SJSA1 (cell line): ENCODE measurements around the gene GPD1. TPM values are rescaled to one million over a fixed set of nuclear protein-coding genes. Genes with fewer than 3 reads are reported as not detected.
"Not testable (repeated sequence)": the region's sequence is repeated elsewhere in the genome, so short reads cannot be mapped to it uniquely, and the experiment has no call there.

Experiments
- DNase-seq, 2 experiments: peaks; one replicate each; pipeline ENCODE4 v3.0.0-alpha.2; 2015 to 2020; ENCODE audit warnings: low spot score in 2 of 2, low read depth in 1 of 2
- H3K27ac ChIP-seq: fragments of 250-450 bp; sonication (Bioruptor Pico); 2 replicates; pipeline ENCODE4 v1.5.1; 2020; ENCODE audit warnings: mild to moderate bottlenecking, moderate library complexity
- H3K27me3 ChIP-seq: fragments of 250-450 bp; sonication (Bioruptor Pico); replicated peaks from 2 replicates; pipeline ENCODE4 v1.5.1; 2020; ENCODE audit warnings: mild to moderate bottlenecking, moderate library complexity
- H3K36me3 ChIP-seq: fragments of 250-450 bp; sonication (Bioruptor Pico); 2 replicates; pipeline ENCODE4 v1.5.1; 2020; ENCODE audit warnings: mild to moderate bottlenecking
- H3K4me1 ChIP-seq: fragments of 250-450 bp; sonication (Bioruptor Pico); replicated peaks from 2 replicates; pipeline ENCODE4 v1.6.1; 2021; ENCODE audit warnings: mild to moderate bottlenecking
- H3K4me3 ChIP-seq: fragments of 250-450 bp; sonication (Bioruptor Pico); 2 replicates; pipeline ENCODE4 v1.5.1; 2020; ENCODE audit warnings: mild to moderate bottlenecking
- H3K9me3 ChIP-seq: fragments of 250-450 bp; sonication (Bioruptor Pico); replicated peaks from 2 replicates; pipeline ENCODE4 v1.5.1; 2020; ENCODE audit warnings: mild to moderate bottlenecking
- total RNA-seq: library from RNA; depleted of rRNA; stranded (reverse); fragments of >200 nt; shearing (Covaris generic); gene quantifications from 2 replicates; pipeline ENCODE4 v1.2.3, GENCODE V29; 2014

GPD1 gene
- total RNA-seq, 1 experiment from 2014 or later: not detected

GRCh38 chr12:50081096-50081808 lies 22.6 kb upstream of the GPD1 start:
- Histone ChIP-seq H3K4me3 (no peak overlapping the region), H3K27ac (no peak overlapping the region), H3K27me3 (no peaks in the 10 kb centered on the region), H3K36me3 (0 out of 2 replicates have a peak, but pooled peaks cover 4% of the 10 kb centered on the region), H3K9me3 (no peaks in the 10 kb centered on the region), H3K4me1 (peaks cover 10% of the 10 kb centered on the region)
- DNase-seq: no peak

GRCh38 chr12:50082644-50083043 lies 21.2 kb upstream of the GPD1 start:
- Histone ChIP-seq H3K4me3 (no peak overlapping the region), H3K4me1 (peaks cover 10% of the 10 kb centered on the region), H3K27me3 (no peaks in the 10 kb centered on the region), H3K27ac (no peak overlapping the region), H3K9me3 (no peaks in the 10 kb centered on the region), H3K36me3 (peaks cover 16% of the 10 kb centered on the region)
- DNase-seq: no peak

GRCh38 chr12:50083301-50083700 lies 20.5 kb upstream of the GPD1 start:
- Histone ChIP-seq H3K4me1 (peaks cover 10% of the 10 kb centered on the region), H3K36me3 (peaks cover 22% of the 10 kb centered on the region), H3K4me3 (no peak overlapping the region), H3K9me3 (no peaks in the 10 kb centered on the region), H3K27me3 (no peaks in the 10 kb centered on the region), H3K27ac (no peak overlapping the region)
- no peak for DNase-seq

DNA sequence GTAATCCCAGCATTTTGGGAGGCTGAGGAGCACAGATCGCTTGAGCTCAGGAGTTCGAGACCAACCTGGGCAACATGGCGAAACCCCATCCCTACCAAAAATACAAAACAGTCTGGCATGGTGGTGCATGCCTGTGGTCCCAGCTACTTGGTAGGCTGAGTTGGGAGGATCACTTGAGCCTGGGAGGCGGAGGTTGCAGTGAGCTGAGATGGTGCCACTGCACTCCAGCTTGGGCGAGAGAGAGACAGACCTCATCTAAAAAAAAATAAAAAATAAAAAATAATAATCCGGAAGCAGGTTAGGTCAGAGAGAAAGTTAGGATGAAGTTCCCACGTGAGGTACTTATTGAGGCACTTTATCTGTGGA lies 19.4 kb upstream of the GPD1 start:
- peak overlapping the region; percentile 49 for H3K4me3 ChIP-seq
- H3K9me3 ChIP-seq, DNase-seq, H3K27me3 ChIP-seq: not testable (repeated sequence)
- H3K36me3 ChIP-seq: peaks cover 33% of the 10 kb centered on the region
- H3K27ac ChIP-seq: peak overlapping the region; percentile 67
- peaks cover 10% of the 10 kb centered on the region for H3K4me1 ChIP-seq

GRCh38 chr12:50084775-50085614 lies 18.8 kb upstream of the GPD1 start, which contains the start of gene SMARCD1:
SMARCD1 (plus strand) TSS chr12:50085342; CDS start chr12:50085370, 28 bp downstream.
- peak; percentile 83 to 94 for DNase-seq
- peaks cover 39% of the 10 kb centered on the region for H3K36me3 ChIP-seq
- H3K27me3 ChIP-seq: no peaks in the 10 kb centered on the region
- H3K27ac ChIP-seq: peak within 1 kb of the TSS; percentile 67
- H3K9me3 ChIP-seq: no peaks in the 10 kb centered on the region
- H3K4me3 ChIP-seq: peak within 1 kb of the TSS; percentile 49
- peaks cover 10% of the 10 kb centered on the region for H3K4me1 ChIP-seq

- Histone ChIP-seq H3K36me3 (peaks cover 44% of the 10 kb centered on the region), H3K4me1 (peaks cover 10% of the 10 kb centered on the region), H3K27ac (no peak overlapping the region), H3K4me3 (peak overlapping the region; percentile 49), H3K27me3 (no peaks in the 10 kb centered on the region), H3K9me3 (no peaks in the 10 kb centered on the region)
- no peak for DNase-seq
Observed at GRCh38 chr12:50085615-50086072, 18.2 kb upstream of the GPD1 start.

DNA sequence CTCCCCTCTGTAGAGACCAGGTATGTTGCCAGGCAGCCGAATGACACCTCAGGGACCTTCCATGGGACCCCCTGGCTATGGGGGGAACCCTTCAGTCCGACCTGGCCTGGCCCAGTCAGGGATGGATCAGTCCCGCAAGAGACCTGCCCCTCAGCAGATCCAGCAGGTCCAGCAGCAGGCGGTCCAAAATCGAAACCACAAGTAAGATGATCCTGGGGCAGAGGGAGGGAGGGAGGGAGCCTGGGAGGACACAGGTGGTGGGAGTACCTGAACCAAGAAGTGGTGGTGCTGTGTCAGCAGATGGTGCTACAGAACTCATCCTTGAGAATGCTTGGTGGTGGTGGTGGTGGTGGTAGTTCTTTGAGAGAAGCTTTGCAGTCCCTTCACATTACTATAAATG lies 17.7 kb upstream of the GPD1 start:
- H3K4me3 ChIP-seq: no peak overlapping the region; the same call in 1 of the 2 replicates
- H3K27ac ChIP-seq: no peak overlapping the region

GRCh38 chr12:50087151-50087550 lies 16.7 kb upstream of the GPD1 start:
- Histone ChIP-seq H3K4me3 (no peak overlapping the region), H3K9me3 (no peaks in the 10 kb centered on the region), H3K27ac (no peak overlapping the region), H3K27me3 (no peaks in the 10 kb centered on the region), H3K4me1 (peaks cover 10% of the 10 kb centered on the region), H3K36me3 (peaks cover 57% of the 10 kb centered on the region)
- no peak for DNase-seq

More for the DNA sequence above, 17.7 kb upstream of the GPD1 start:
- H3K36me3 ChIP-seq: peaks cover 49% of the 10 kb centered on the region
- no peaks in the 10 kb centered on the region for H3K9me3 ChIP-seq
- DNase-seq: no peak
- H3K4me1 ChIP-seq: peaks cover 10% of the 10 kb centered on the region
- no peaks in the 10 kb centered on the region for H3K27me3 ChIP-seq

DNA sequence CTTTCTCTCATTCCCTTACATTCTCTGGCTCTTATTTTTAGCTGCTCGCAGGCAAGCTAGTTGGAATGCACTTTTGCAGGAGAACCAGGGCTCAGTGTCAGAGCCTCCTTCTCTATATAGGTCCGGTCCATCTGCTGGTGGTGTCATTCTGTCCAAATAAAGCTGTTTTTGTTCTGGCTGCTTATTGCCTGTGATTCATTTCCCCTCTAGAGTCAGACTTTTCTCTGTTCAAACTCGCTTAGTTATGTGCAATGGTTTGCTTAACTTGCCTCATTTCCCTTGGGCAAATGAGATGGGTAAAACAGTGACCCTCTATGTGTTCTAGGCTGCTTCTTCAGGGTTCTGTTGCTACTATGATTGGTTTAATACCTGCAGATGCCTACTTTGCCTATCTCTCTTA lies 15.8 kb upstream of the GPD1 start:
- H3K36me3 ChIP-seq: peaks cover 63% of the 10 kb centered on the region
- DNase-seq: no peak
- no peaks in the 10 kb centered on the region for H3K27me3 ChIP-seq
- no peaks in the 10 kb centered on the region for H3K9me3 ChIP-seq
- no peak overlapping the region for H3K4me3 ChIP-seq
- no peak overlapping the region for H3K27ac ChIP-seq
- H3K4me1 ChIP-seq: peaks cover 10% of the 10 kb centered on the region

- peaks cover 69% of the 10 kb centered on the region for H3K36me3 ChIP-seq
- peak in 1 of 2 experiments; percentile 40 for DNase-seq
- H3K27ac ChIP-seq: no peak overlapping the region
- no peaks in the 10 kb centered on the region for H3K9me3 ChIP-seq
- H3K4me3 ChIP-seq: no peak overlapping the region
- no peaks in the 10 kb centered on the region for H3K27me3 ChIP-seq
- H3K4me1 ChIP-seq: peaks cover 10% of the 10 kb centered on the region
Observed at GRCh38 chr12:50088577-50089335, 15.1 kb upstream of the GPD1 start.

DNA sequence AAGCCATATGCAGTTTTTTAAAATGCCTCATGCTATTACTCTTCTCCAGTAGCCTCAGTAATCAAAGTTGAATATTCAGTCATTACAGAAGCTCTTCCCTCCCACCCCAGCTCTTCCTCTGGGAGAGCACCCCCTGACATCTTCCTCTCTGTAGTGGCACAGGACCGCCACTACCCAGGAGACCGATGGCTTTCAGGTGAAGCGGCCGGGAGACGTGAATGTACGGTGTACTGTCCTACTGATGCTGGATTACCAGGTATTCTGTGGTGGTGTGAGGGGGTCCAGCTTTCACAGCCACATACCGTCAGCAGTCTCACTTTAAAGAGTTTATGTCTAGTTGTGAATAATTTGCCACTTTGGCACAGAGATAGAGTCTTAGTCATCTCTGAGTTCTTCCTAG lies 14.1 kb upstream of the GPD1 start:
- no peaks in the 10 kb centered on the region for H3K27me3 ChIP-seq
- no peak overlapping the region for H3K27ac ChIP-seq
- no peak overlapping the region for H3K4me3 ChIP-seq
- no peaks in the 10 kb centered on the region for H3K9me3 ChIP-seq
- peaks cover 4% of the 10 kb centered on the region; the same call in 1 of the 2 replicates for H3K4me1 ChIP-seq
- no peak for DNase-seq
- peaks cover 79% of the 10 kb centered on the region for H3K36me3 ChIP-seq

DNA sequence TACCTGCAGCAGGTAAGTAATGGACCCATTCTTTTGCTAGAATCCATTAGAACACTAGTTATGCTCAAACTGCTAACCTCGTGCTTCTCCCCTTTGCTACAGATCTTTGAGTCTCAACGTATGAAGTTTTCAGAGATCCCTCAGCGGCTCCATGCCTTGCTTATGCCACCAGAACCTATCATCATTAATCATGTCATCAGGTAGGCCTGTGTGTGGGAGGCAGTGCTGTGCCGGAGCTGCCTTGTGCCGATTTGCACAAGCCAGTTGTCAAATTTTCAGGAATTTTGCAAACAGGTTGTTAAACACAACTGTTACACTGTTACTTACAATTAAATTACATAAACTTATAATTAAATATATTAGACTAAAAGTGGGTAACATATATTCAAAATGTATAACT lies 13.4 kb upstream of the GPD1 start:
- Histone ChIP-seq H3K4me3 (no peak overlapping the region), H3K4me1 (peaks cover 4% of the 10 kb centered on the region; the same call in 1 of the 2 replicates), H3K36me3 (peaks cover 85% of the 10 kb centered on the region), H3K27me3 (no peaks in the 10 kb centered on the region), H3K9me3 (no peaks in the 10 kb centered on the region), H3K27ac (no peak overlapping the region)
- no peak for DNase-seq

DNA sequence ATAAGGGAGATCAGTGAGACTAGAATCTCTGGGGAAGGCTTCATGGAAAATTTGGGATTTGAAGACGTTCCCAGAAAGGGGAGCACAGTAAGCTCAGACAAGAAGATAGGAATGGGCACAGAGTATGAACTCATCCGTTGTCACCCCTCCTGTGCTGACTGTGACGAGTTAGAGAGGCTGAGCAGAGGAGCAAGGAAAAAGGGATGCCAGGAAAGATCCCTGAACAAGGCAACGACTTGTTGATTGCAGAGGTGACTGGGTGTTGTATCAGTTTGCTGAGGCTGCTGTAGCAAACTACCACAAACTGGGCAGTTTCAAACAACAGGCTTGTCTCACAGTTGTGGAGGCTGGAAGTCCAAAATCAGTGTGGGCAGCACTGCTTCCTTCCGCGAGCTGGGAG lies 5.9 kb upstream of the GPD1 start:
- Histone ChIP-seq H3K27ac (no peak overlapping the region), H3K4me3 (no peak overlapping the region), H3K27me3 (no peaks in the 10 kb centered on the region), H3K9me3 (no peaks in the 10 kb centered on the region), H3K4me1 (no peaks in the 10 kb centered on the region), H3K36me3 (peaks cover 78% of the 10 kb centered on the region)
- no peak for DNase-seq
